Activated naive CD4-positive, alpha-beta T cell (primary cell): ENCODE measurements around the gene OR4X1.
A peak's percentile ranks its signal among the peaks of the same experiment; 100 is the strongest.
"Not testable (repeated sequence)": the region's sequence is repeated elsewhere in the genome, so short reads cannot be mapped to it uniquely, and the experiment has no call there.

ENCODE experiments used
- DNase-seq, 4 experiments: peaks; one replicate each; lab custom pipeline; 2025; lab: John Stamatoyannopoulos, UW

The OR4X1 gene

DNA sequence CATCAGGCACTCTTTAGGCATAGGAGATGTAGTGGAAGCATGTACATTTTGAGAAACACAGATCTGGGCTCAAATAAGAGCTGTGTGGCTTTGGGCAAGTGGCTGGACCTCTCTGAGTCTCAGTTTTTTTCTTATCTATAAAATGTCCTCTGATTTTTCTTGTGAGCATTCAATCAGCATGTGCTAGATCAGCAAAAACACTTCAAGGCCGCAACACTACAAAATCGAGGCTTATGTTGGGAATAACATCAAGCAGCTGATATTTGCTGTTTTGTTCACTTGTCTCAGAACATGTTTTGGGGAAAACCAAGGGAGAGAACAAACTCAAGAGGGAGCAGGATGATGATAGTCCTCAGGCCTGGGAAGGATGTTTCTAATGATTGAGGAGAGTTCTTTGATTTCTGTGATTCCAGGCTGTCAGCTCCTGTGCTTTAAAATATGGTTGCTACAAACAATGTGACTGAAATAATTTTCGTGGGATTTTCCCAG lies at the start of gene OR4X1:
Gene OR4X1 (plus strand): TSS at position 439 of the 489 bp plus-strand sequence. CDS start 0 bp downstream, at position 439.
- DNase-seq = no peak

GRCh38 chr11:48216510-48216909 lies 47.2 kb upstream of the OR4X1 start, which contains the start of gene OR4B1:
Gene OR4B1, plus strand, starts transcription at chr11:48216810. Its CDS starts 0 bp downstream, at chr11:48216810.
- no peak for DNase-seq

DNA sequence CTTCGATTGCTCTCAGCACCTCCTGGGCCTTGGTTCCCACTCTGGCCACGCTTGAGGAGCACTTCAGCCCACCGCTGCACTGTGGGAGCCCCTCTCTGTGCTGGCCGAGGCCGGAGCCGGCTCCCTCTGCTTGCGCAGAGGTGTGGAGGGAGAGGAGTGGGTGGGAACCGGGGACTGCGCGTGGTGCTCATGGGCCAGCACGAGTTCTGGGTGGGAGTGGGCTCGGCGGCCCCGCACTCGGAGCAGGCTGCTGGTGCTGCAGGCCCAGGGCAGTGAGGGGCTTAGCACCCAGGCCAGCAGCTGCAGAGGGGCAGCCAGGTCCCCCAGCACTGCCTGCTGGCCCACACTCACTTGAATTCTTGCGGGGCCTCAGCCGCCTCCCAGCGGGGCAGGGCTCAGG lies 34.9 kb upstream of the OR4X1 start:
- DNase-seq = no peak

GRCh38 chr11:48230057-48230456 lies 33.6 kb upstream of the OR4X1 start:
- DNase-seq = not testable (repeated sequence)

GRCh38 chr11:48237727-48238126 lies 25.9 kb upstream of the OR4X1 start:
- DNase-seq = no peak

DNA sequence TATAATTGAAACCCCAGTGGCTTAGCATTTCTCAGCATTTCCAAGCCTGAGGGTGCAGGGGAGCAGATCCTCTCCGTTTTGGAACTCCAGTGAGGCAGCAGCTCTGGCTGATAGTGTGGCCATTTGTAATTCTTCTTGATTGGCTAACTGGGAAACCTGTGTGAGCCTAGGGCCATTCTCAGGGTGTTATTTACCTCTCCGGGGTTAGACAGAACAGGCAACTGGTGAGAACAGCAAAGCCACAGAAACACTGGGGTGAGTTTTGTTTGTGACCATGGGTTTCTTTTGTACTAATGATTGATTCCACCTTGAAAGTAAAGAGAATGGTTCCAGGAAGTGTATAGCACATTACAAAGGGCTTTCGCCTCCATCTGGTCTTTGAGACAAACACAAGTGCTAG lies 21.2 kb upstream of the OR4X1 start:
- no peak for DNase-seq

DNA sequence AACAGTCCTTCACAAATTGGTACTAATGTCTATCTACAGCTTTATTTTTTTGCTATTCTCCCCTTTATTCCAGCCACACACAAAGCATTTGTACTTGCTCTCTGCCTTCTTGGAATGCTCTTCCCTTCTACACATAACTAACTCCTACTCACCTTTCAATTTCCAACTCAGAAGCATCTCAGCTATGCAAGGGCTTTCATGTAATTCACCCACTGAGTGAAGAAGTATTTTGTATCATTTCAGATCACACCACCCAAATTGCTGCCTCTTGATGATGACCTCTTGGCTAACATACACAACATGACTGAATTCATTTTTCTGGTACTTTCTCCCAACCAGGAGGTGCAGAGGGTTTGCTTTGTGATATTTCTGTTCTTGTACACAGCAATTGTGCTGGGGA lies 18.9 kb upstream of the OR4X1 start, which contains the start of gene OR4X2:
Gene OR4X2 (plus strand): TSS at position 301 of the 400 bp plus-strand sequence. CDS start 0 bp downstream, at position 301.
- DNase-seq = no peak

DNA sequence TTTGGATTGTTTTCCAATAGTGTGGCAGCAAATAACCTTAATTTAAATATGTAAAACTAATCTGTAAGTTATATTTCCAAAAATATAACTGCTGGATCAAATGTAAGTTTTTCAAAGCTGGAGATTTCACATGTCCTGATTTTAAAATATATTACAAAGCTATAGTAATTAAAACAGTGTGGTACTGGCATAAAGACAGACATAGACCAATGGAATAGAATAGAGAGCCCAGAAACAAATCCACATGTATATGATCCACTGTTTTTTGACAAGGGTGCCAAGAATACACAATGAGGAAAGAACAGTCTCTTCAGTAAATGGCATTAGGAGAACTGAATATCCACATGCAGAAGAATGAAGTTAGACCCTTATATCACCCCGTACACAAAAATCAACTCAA lies 14.8 kb upstream of the OR4X1 start:
- DNase-seq = no peak

- no peak for DNase-seq
Measured at GRCh38 chr11:48261600-48261999, 2.1 kb upstream of the OR4X1 start.

- DNase-seq = no peak
Measured at GRCh38 chr11:48270621-48271020, 7.0 kb downstream of the OR4X1 start.

DNA sequence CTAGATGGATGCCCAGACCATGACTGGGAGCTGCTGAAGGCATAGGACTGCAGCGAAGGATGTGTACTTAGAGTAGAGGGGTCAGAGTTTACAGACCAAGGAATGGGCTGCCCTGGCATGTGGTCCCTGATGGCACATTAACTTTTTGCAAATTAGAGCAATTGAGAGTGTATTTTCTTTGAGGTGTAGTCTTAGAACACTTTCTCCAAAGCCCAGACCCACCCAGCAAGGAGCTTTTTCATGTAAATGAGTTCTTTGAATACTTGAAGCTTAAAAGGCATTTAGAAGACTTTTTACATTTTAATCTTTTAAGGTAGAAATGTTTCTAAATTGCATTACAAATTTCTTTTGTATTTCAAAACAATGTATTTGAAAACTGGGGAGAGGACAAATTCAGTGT lies 8.9 kb downstream of the OR4X1 start:
- DNase-seq = no peak

- DNase-seq = no peak
Measured at GRCh38 chr11:48305923-48306322, 42.3 kb downstream of the OR4X1 start, which contains the start of gene OR4S1. Gene OR4S1, plus strand, starts transcription at chr11:48306223. Its CDS starts 0 bp downstream, at chr11:48306223.

- DNase-seq = peak in 3 of 4 experiments; percentile 24 to 56 (median 30)
Measured at GRCh38 chr11:48307760-48308386, 44.2 kb downstream of the OR4X1 start.

DNA sequence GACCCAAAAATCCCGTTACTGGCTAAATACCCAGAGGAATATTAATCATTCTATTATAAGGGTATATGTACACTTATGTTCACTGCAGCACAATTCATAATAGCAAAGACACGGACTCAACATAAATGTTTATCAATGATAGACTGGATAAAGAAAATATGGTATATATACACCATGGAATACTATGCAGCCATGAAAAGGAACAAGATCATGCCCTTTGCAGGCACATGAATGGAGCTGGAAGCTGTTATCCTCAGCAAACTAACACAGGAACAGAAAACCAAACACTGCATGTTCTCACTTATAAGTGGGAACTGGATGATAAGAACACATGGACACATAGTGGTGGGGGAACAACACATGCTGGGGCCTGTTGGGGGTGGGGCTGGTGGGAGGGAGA lies 49.9 kb downstream of the OR4X1 start:
- not testable (repeated sequence) for DNase-seq
